NCI-H748 (cell line): ENCODE measurements around the gene LIPE.

Experiments used
- DNase-seq: peaks from one replicate; lab custom pipeline; 2025; ENCODE audit not compliant: unreplicated experiment; lab: John Stamatoyannopoulos, UW

LIPE gene

GRCh38 chr19:42386974-42387707 is 40.0 kb downstream of the LIPE start:
- DNase-seq: peak; percentile 91

- DNase-seq: no peak
These were observed 47.0 kb downstream of the LIPE start for GRCh38 chr19:42380155-42380554.

GRCh38 chr19:42378225-42379215 is 48.7 kb downstream of the LIPE start:
- DNase-seq: no peak

- no peak for DNase-seq
These were observed 51.0 kb downstream of the LIPE start for GRCh38 chr19:42376177-42376555.

GRCh38 chr19:42375415-42376176 is 51.6 kb downstream of the LIPE start:
- no peak for DNase-seq

GRCh38 chr19:42374826-42375376 is 52.3 kb downstream of the LIPE start:
- no peak for DNase-seq

- DNase-seq: no peak
These were observed 56.5 kb downstream of the LIPE start for GRCh38 chr19:42370626-42371175.

GRCh38 chr19:42370068-42370520 is 57.1 kb downstream of the LIPE start:
- peak; percentile 69 for DNase-seq

- DNase-seq: no peak
These were observed 57.6 kb downstream of the LIPE start for GRCh38 chr19:42369433-42370067.

- DNase-seq: no peak
These were observed 58.4 kb downstream of the LIPE start for GRCh38 chr19:42368765-42369164.

- DNase-seq: no peak
These were observed 58.8 kb downstream of the LIPE start for GRCh38 chr19:42368360-42368759.

- DNase-seq: no peak
These were observed 59.3 kb downstream of the LIPE start for GRCh38 chr19:42367929-42368328.

- no peak for DNase-seq
These were observed 60.5 kb downstream of the LIPE start for GRCh38 chr19:42366673-42367072.

GRCh38 chr19:42363614-42364346 is 63.4 kb downstream of the LIPE start:
- no peak for DNase-seq

GRCh38 chr19:42362891-42363440 is 64.2 kb downstream of the LIPE start:
- no peak for DNase-seq

GRCh38 chr19:42362342-42362741 is 64.8 kb downstream of the LIPE start:
- DNase-seq: no peak

- no peak for DNase-seq
These were observed 65.7 kb downstream of the LIPE start for GRCh38 chr19:42361545-42361910.

GRCh38 chr19:42360787-42361544 is 66.2 kb downstream of the LIPE start:
- peak; percentile 21 for DNase-seq
